SK-N-SH (cell line): Measurements from ENCODE around the gene CYP4B1.

Source experiments
- CHD2 ChIP-seq: fragments of 150-350 bp; IDR thresholded peaks from 2 replicates; pipeline ENCODE4 v1.6.1; 2018; ENCODE audit warnings: low read length; ENCODE audit not compliant: partially characterized antibody
- ELF1 ChIP-seq: IDR thresholded peaks from 2 replicates; pipeline ENCODE4 v1.4.0; 2012
- GABPA ChIP-seq: IDR thresholded peaks from 2 replicates; pipeline ENCODE4 v1.4.0; 2012; ENCODE audit warnings: low read depth, mild to moderate bottlenecking
- JUND ChIP-seq: IDR thresholded peaks from 2 replicates; pipeline ENCODE4 v1.4.0; 2012
- RXRA ChIP-seq: IDR thresholded peaks from 2 replicates; pipeline ENCODE4 v1.4.0; 2012; ENCODE audit warnings: low read depth, mild to moderate bottlenecking, borderline replicate concordance
- SMC3 ChIP-seq: IDR thresholded peaks from 2 replicates; pipeline ENCODE4 v1.6.1; 2012; ENCODE audit warnings: low read depth, low read length, improper control_type of control experiment
- TAF1 ChIP-seq: IDR thresholded peaks from 2 replicates; pipeline ENCODE4 v1.6.1; 2012; ENCODE audit warnings: low read depth, mild to moderate bottlenecking, low read length, moderate library complexity, borderline replicate concordance
- YY1 ChIP-seq: IDR thresholded peaks from 2 replicates; pipeline ENCODE4 v1.4.0; 2012; ENCODE audit warnings: low read depth, mild to moderate bottlenecking
- TF ChIP-seq, protein P1 (sequence below): fragments of 200-600 bp; sonication (generic); IDR thresholded peaks from 2 replicates; pipeline ENCODE4 v1.6.1; 2017; ENCODE audit warnings: antibody characterized with exemption, mild to moderate bottlenecking, moderate library complexity
- TF ChIP-seq, protein P2 (sequence below): IDR thresholded peaks from 2 replicates; pipeline ENCODE4 v1.6.1; 2012; ENCODE audit warnings: mild to moderate bottlenecking, low read depth, low read length, moderate library complexity

DNA sequence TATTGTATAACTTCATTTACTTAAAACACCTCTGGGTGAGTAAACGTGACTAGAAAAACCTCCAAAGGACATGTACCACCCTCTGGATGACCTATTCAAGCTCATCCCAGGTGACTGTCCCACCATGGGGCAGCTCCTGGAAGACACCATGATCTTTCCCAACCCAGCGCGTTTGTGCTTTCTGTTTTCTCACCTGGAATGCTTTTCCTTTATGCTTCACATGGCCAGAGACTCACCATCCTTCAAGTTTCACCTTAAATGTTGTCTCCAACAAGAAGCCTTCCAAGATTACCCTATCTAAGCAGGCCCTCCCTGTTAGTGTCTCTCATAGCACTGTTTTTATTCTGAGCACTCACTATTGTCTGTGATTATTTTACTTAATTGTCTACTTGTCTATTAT lies 11.1 kb downstream of the CYP4B1 start:
- TF ChIP-seq, protein P1, sequence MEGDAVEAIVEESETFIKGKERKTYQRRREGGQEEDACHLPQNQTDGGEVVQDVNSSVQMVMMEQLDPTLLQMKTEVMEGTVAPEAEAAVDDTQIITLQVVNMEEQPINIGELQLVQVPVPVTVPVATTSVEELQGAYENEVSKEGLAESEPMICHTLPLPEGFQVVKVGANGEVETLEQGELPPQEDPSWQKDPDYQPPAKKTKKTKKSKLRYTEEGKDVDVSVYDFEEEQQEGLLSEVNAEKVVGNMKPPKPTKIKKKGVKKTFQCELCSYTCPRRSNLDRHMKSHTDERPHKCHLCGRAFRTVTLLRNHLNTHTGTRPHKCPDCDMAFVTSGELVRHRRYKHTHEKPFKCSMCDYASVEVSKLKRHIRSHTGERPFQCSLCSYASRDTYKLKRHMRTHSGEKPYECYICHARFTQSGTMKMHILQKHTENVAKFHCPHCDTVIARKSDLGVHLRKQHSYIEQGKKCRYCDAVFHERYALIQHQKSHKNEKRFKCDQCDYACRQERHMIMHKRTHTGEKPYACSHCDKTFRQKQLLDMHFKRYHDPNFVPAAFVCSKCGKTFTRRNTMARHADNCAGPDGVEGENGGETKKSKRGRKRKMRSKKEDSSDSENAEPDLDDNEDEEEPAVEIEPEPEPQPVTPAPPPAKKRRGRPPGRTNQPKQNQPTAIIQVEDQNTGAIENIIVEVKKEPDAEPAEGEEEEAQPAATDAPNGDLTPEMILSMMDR = no peak
- no peak for TF ChIP-seq CHD2
- TF ChIP-seq, protein P2, sequence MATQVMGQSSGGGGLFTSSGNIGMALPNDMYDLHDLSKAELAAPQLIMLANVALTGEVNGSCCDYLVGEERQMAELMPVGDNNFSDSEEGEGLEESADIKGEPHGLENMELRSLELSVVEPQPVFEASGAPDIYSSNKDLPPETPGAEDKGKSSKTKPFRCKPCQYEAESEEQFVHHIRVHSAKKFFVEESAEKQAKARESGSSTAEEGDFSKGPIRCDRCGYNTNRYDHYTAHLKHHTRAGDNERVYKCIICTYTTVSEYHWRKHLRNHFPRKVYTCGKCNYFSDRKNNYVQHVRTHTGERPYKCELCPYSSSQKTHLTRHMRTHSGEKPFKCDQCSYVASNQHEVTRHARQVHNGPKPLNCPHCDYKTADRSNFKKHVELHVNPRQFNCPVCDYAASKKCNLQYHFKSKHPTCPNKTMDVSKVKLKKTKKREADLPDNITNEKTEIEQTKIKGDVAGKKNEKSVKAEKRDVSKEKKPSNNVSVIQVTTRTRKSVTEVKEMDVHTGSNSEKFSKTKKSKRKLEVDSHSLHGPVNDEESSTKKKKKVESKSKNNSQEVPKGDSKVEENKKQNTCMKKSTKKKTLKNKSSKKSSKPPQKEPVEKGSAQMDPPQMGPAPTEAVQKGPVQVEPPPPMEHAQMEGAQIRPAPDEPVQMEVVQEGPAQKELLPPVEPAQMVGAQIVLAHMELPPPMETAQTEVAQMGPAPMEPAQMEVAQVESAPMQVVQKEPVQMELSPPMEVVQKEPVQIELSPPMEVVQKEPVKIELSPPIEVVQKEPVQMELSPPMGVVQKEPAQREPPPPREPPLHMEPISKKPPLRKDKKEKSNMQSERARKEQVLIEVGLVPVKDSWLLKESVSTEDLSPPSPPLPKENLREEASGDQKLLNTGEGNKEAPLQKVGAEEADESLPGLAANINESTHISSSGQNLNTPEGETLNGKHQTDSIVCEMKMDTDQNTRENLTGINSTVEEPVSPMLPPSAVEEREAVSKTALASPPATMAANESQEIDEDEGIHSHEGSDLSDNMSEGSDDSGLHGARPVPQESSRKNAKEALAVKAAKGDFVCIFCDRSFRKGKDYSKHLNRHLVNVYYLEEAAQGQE = no peak
- TF ChIP-seq YY1 = no peak
- TF ChIP-seq GABPA = no peak
- no peak for TF ChIP-seq RXRA
- no peak for TF ChIP-seq JUND
- no peak for TF ChIP-seq SMC3
- no peak for TF ChIP-seq TAF1
- TF ChIP-seq ELF1 = no peak
